GM12874 (cell line): ENCODE data around the gene SLAMF8.

Experiments used
- TF ChIP-seq, protein P1 (sequence below): IDR thresholded peaks from 2 replicates; pipeline ENCODE4 v1.5.1; 2011; ENCODE audit warnings: low read depth, mild to moderate bottlenecking, control low read depth, low read length, moderate library complexity; ENCODE audit not compliant: insufficient read depth

SLAMF8 gene

DNA sequence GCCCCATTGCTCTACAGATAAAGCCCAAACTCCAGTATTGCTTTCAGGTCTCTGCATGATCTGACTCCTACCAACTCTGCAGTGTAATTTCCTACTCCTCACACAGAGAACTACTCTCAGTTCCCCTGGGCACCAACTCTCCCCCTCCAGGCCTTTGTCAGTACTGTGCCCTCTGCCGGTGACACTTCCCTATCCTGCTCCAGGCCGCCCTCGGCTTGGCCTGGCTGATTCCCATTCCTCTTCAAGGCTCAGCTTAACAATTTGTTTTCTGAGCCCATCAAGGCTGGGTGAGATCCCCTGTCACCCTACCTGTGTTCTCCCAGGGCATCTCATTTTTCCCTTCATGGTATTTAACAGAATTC is 2.6 kb downstream of the SLAMF8 start:
- TF ChIP-seq, protein P1, sequence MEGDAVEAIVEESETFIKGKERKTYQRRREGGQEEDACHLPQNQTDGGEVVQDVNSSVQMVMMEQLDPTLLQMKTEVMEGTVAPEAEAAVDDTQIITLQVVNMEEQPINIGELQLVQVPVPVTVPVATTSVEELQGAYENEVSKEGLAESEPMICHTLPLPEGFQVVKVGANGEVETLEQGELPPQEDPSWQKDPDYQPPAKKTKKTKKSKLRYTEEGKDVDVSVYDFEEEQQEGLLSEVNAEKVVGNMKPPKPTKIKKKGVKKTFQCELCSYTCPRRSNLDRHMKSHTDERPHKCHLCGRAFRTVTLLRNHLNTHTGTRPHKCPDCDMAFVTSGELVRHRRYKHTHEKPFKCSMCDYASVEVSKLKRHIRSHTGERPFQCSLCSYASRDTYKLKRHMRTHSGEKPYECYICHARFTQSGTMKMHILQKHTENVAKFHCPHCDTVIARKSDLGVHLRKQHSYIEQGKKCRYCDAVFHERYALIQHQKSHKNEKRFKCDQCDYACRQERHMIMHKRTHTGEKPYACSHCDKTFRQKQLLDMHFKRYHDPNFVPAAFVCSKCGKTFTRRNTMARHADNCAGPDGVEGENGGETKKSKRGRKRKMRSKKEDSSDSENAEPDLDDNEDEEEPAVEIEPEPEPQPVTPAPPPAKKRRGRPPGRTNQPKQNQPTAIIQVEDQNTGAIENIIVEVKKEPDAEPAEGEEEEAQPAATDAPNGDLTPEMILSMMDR, result peak; percentile 60

GRCh38 chr1:159829822-159830465 is 3.3 kb downstream of the SLAMF8 start:
- TF ChIP-seq, protein P1, result no peak

DNA sequence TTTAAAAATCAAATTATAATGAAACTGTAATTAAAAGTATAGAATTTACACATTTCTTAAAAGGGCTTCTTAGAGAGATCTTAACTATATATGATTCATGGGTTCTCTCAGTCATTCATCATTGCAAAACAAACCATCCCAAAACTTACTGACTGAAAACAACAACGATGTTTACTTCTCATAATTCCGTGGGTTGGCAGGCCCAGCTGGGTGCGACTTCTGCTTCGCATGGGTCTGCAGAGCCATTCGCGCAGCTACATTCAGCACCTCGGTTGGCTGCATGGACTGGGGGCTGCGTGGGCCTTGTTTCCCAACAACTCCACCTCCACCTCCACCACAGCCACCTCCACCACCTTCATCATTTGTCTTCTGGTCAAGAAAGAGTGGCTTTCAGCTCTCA is 4.0 kb downstream of the SLAMF8 start:
- TF ChIP-seq, protein P1, result no peak

GRCh38 chr1:159831412-159832141 is 4.9 kb downstream of the SLAMF8 start:
- TF ChIP-seq, protein P1, result no peak

DNA sequence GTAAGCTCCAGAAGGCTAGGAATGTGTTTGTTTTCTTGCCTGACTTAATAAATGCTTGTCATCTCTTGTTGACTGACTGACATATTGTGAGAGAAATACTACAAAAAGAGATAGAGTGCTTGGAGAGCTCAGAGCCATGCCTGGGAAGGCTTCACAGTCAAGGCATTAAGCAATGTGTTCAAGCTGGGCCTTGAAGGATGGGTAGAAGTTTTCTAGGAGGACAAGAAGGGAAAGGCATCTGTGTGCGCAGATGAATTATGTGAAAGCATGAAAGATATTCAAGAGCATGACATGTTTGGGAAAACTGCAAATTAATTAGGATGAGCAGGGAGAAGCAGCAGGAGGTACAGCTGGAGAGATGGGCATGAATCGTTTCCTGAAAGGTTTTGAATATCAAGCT is 5.6 kb downstream of the SLAMF8 start:
- TF ChIP-seq, protein P1, result no peak

DNA sequence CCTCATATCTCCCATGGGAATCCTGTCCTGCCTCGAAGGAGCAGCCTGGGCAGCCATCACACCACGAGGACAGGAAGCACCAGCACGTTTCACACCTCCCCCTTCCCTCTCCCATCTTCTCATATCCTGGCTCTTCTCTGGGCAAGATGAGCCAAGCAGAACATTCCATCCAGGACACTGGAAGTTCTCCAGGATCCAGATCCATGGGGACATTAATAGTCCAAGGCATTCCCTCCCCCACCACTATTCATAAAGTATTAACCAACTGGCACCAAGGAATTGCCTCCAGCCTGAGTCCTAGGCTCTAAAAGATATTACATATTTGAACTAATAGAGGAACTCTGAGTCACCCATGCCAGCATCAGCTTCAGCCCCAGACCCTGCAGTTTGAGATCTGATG is 8.7 kb downstream of the SLAMF8 start:
- TF ChIP-seq, protein P1, result no peak

DNA sequence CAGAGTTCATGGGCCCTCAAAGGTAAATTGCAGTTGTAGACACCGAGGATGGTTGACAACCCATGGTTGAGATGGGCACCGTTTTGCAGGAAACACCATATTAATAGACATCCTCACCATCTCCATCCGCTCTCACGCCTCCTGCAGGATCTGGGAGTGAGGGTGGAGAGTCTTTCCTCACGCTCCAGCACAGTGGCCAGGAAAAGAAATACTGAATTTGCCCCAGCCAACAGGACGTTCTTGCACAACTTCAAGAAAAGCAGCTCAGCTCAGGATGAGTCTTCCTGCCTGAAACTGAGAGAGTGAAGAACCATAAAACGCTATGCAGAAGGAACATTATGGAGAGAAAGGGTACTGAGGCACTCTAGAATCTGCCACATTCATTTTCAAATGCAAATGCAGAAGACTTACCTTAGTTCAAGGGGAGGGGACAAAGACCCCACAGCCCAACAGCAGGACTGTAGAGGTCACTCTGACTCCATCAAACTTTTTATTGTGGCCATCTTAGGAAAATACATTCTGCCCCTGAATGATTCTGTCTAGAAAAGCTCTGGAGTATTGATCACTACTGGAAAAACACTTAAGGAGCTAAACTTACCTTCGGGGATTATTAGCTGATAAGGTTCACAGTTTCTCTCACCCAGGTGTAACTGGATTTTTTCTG is 9.3 kb downstream of the SLAMF8 start:
- TF ChIP-seq, protein P1, result no peak
